Fibroblast of lung (primary cell): ENCODE data around the gene TWSG1. TPM values are rescaled to one million over a fixed set of nuclear protein-coding genes. Genes with fewer than 3 reads are reported as not detected.

Experiments
- DNase-seq, 2 donors: peaks; one replicate each; pipeline versions ENCODE4 v3.0.0 to v3.0.0-alpha.2; 2010; ENCODE audit warnings: low read depth in 2 of 2
- H2AFZ ChIP-seq: 2 replicates; pipeline ENCODE4 v1.5.1; 2012; ENCODE audit warnings: low read length, control low read depth, inconsistent platforms
- H3K27ac ChIP-seq: 2 replicates; pipeline ENCODE4 v1.5.1; 2011; ENCODE audit warnings: low read length, control low read depth; ENCODE audit not compliant: insufficient read depth
- H3K27me3 ChIP-seq: 2 replicates; pipeline ENCODE4 v1.5.1; 2011; ENCODE audit warnings: mild to moderate bottlenecking, low read length; ENCODE audit not compliant: control insufficient read depth, insufficient read depth
- H3K36me3 ChIP-seq: 2 replicates; pipeline ENCODE4 v1.5.1; 2011; ENCODE audit warnings: low read length; ENCODE audit not compliant: control insufficient read depth, insufficient read depth
- H3K4me1 ChIP-seq: 2 replicates; pipeline ENCODE4 v1.5.1; 2011; ENCODE audit warnings: low read length; ENCODE audit not compliant: control insufficient read depth, insufficient read depth; ENCODE audit errors: extremely low read depth
- H3K4me2 ChIP-seq: 2 replicates; pipeline ENCODE4 v1.5.1; 2011; ENCODE audit warnings: low read length, control low read depth; ENCODE audit not compliant: insufficient read depth; ENCODE audit errors: extremely low read depth
- H3K4me3 ChIP-seq, 4 experiments: fragments of 200-600 bp in 1 of 4; sonication (generic) in 1 of 4; replicated peaks in 1 of 4; 2 replicates each; pipeline ENCODE4 v1.5.1; 2011 to 2016; ENCODE audit warnings: low read length in 4 of 4, low read depth in 3 of 4, mild to moderate bottlenecking in 3 of 4, control low read depth in 2 of 4, inconsistent platforms in 1 of 4, mixed read lengths in 1 of 4; ENCODE audit not compliant: insufficient read depth in 1 of 4; ENCODE audit errors: control extremely low read depth in 1 of 4
- H3K79me2 ChIP-seq: 2 replicates; pipeline ENCODE4 v1.5.1; 2012; ENCODE audit warnings: mild to moderate bottlenecking, low read length, inconsistent platforms; ENCODE audit not compliant: control insufficient read depth, insufficient read depth
- H3K9ac ChIP-seq: 2 replicates; pipeline ENCODE4 v1.5.1; 2011; ENCODE audit warnings: mild to moderate bottlenecking, low read length, control low read depth; ENCODE audit not compliant: insufficient read depth
- H3K9me3 ChIP-seq: 2 replicates; pipeline ENCODE4 v1.5.1; 2012; ENCODE audit warnings: low read depth, low read length; ENCODE audit not compliant: control insufficient read depth, insufficient read depth
- H4K20me1 ChIP-seq: 2 replicates; pipeline ENCODE4 v1.5.1; 2011; ENCODE audit warnings: low read length; ENCODE audit not compliant: control insufficient read depth, insufficient read depth; ENCODE audit errors: extremely low read depth
- CTCF ChIP-seq, 2 donors: IDR thresholded peaks in 1 of 2; conservative IDR thresholded peaks in 1 of 2; 1 replicate in 1 of 2; 2 replicates in 1 of 2; pipeline ENCODE4 v1.5.1; 2011 to 2012; ENCODE audit warnings: low read length in 2 of 2, control low read depth in 1 of 2, inconsistent platforms in 1 of 2, low read depth in 1 of 2, mild to moderate bottlenecking in 1 of 2
- EZH2 ChIP-seq: IDR thresholded peaks from 2 replicates; pipeline ENCODE4 v1.5.1; 2012; ENCODE audit warnings: low read length, control low read depth, mild to moderate bottlenecking; ENCODE audit errors: missing control alignments
- polyA plus RNA-seq, 2 donors: library from polyadenylated mRNA; depleted of rRNA in 1 of 2; stranded (reverse) in 1 of 2; unstranded in 1 of 2; fragments of >200 nt; gene quantifications; 2 replicates each; pipeline ENCODE4 v1.2.1, GENCODE V29; 2011 to 2012; ENCODE audit warnings: missing spikeins in 1 of 2
- total RNA-seq: library from RNA; depleted of rRNA; stranded (reverse); fragments of >200 nt; gene quantifications from 2 replicates; pipeline ENCODE4 v1.2.1, GENCODE V29; 2014

The TWSG1 gene
- total and polyA plus RNA-seq, 2 donors (not counting 1 experiment from before 2014, with no cell fraction given): 188 to 216 TPM

DNA sequence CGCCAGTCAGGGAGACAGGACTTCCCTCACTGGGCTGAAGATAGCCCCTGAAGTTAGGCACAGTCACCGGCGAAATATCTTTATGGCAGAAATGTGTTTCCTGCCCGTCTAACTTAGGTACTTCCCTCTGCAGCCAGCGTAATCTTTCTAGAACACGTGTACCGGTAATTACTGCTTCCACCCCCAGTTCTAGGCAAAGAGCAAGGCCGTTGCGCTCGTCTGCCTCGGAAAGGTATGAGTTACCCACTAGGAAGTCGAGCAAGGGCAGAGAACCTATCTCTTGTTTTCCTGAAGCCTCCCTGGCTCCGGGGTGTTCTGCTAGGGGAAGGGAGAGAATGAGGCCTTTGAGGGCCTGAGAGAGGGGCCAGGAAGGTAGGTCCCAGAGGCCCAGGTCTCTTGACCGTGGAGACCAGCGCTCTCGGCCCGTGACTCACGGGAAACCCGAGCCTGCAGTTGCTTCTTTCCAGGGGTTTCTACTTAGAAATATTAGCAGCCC lies 70.0 kb downstream of the TWSG1 start:
- H3K27me3 ChIP-seq: no peaks in the 10 kb centered on the region
- no peak overlapping the region for H3K27ac ChIP-seq
- H3K4me1 ChIP-seq: no peaks in the 10 kb centered on the region
- H3K9ac ChIP-seq: no peak overlapping the region
- DNase-seq: peak in 1 of 2 donors; percentile 77
- no peak overlapping the region for H3K4me3 ChIP-seq
- no peaks in the 10 kb centered on the region for H3K36me3 ChIP-seq
- TF ChIP-seq CTCF (conservative IDR thresholded peaks at IDR 0.05 in 1 of 2, IDR thresholded peaks at IDR 0.05 in 1 of 2; ENCODE audit: low read depth in 1 of 2, low read length in 2 of 2) (no peak), EZH2 (no peak)
- no peak overlapping the region for H2AFZ ChIP-seq
- H3K4me2 ChIP-seq: no peak overlapping the region
- H3K79me2 ChIP-seq: no peaks in the 10 kb centered on the region
- H3K9me3 ChIP-seq: no peaks in the 10 kb centered on the region
- no peaks in the 10 kb centered on the region for H4K20me1 ChIP-seq

- DNase-seq: no peak
- H3K4me2 ChIP-seq: no peak overlapping the region
- no peak overlapping the region for H2AFZ ChIP-seq
- H3K79me2 ChIP-seq: no peaks in the 10 kb centered on the region
- no peaks in the 10 kb centered on the region for H3K9me3 ChIP-seq
- no peaks in the 10 kb centered on the region for H3K36me3 ChIP-seq
- no peaks in the 10 kb centered on the region for H4K20me1 ChIP-seq
- H3K4me3 ChIP-seq: no peak overlapping the region
- H3K27ac ChIP-seq: no peak overlapping the region
- H3K27me3 ChIP-seq: no peaks in the 10 kb centered on the region
- TF ChIP-seq CTCF (conservative IDR thresholded peaks at IDR 0.05 in 1 of 2, IDR thresholded peaks at IDR 0.05 in 1 of 2; ENCODE audit: low read depth in 1 of 2, low read length in 2 of 2) (no peak), EZH2 (no peak)
- no peak overlapping the region for H3K9ac ChIP-seq
- H3K4me1 ChIP-seq: no peaks in the 10 kb centered on the region
Observed at GRCh38 chr18:9405130-9405529, 70.6 kb downstream of the TWSG1 start.

DNA sequence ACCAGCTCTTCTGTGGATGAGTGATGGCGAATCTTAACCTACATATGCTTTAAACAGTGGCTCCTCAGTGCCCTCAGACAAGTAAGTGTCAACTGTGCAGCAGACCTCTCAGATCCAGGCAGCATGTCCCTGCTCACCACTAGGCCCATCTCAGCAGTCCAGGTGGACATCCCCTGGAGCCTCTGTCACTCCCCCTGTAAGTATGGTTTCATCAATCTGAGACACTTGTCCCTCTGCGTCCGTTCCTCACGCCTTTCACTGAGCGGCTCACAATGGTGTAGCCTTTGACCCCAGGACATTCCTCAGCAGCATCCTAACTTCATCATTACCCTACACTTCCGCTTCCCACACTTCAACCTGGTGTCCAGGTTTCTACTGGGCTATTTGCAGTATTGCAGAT lies 71.4 kb downstream of the TWSG1 start:
- no peak overlapping the region for H3K4me2 ChIP-seq
- H3K36me3 ChIP-seq: no peaks in the 10 kb centered on the region
- H4K20me1 ChIP-seq: no peaks in the 10 kb centered on the region
- no peaks in the 10 kb centered on the region for H3K27me3 ChIP-seq
- H2AFZ ChIP-seq: no peak overlapping the region
- no peak for DNase-seq
- H3K9me3 ChIP-seq: no peaks in the 10 kb centered on the region
- H3K79me2 ChIP-seq: no peaks in the 10 kb centered on the region
- H3K4me3 ChIP-seq: no peak overlapping the region
- no peak overlapping the region for H3K27ac ChIP-seq
- H3K4me1 ChIP-seq: no peaks in the 10 kb centered on the region
- H3K9ac ChIP-seq: no peak overlapping the region
- TF ChIP-seq EZH2 (no peak), CTCF (conservative IDR thresholded peaks at IDR 0.05 in 1 of 2, IDR thresholded peaks at IDR 0.05 in 1 of 2; ENCODE audit: low read depth in 1 of 2, low read length in 2 of 2) (no peak)
